CD4-positive, CD25-positive, alpha-beta regulatory T cell (primary cell): ENCODE data around the gene ABCA3. TPM values are rescaled to one million over a fixed set of nuclear protein-coding genes. Genes with fewer than 3 reads are reported as not detected.

Source experiments
- ATAC-seq, 2 donors: fragments of 150-1000 bp; cut with Tn5 transposase; one replicate each; pipeline ENCODE4 v1.10.0; 2021; ENCODE audit warnings: low read depth in 2 of 2, moderate number of reproducible peaks in 2 of 2, moderate library complexity in 1 of 2
- DNase-seq, 3 donors: peaks; one replicate each; pipeline versions ENCODE4 v3.0.0 to v3.0.0-alpha.2; 2012 to 2022; ENCODE audit warnings: mixed read lengths in 1 of 3
- H3K27ac ChIP-seq: one replicate; pipeline ENCODE4 v1.7.0; 2013; ENCODE audit warnings: mild to moderate bottlenecking, low read length; ENCODE audit not compliant: insufficient read depth, poor library complexity, severe bottlenecking
- H3K27me3 ChIP-seq: one replicate; pipeline ENCODE4 v1.7.0; 2013; ENCODE audit warnings: low read length; ENCODE audit not compliant: control insufficient read depth, insufficient read depth
- H3K36me3 ChIP-seq: one replicate; pipeline ENCODE4 v1.7.0; 2013; ENCODE audit warnings: mild to moderate bottlenecking, low read length, moderate library complexity; ENCODE audit not compliant: control insufficient read depth, insufficient read depth
- H3K4me1 ChIP-seq: 2 replicates; pipeline ENCODE4 v1.7.0; 2013; ENCODE audit warnings: mild to moderate bottlenecking, low read length; ENCODE audit not compliant: insufficient read depth, control insufficient read depth, poor library complexity, severe bottlenecking
- H3K4me3 ChIP-seq: one replicate; pipeline ENCODE4 v1.7.0; 2013; ENCODE audit warnings: low read depth, mild to moderate bottlenecking, low read length, moderate library complexity
- H3K9me3 ChIP-seq, 2 experiments: 1 replicate in 1 of 2; 2 replicates in 1 of 2; pipeline ENCODE4 v1.7.0; 2013; ENCODE audit warnings: low read length in 2 of 2, mild to moderate bottlenecking in 1 of 2, moderate library complexity in 1 of 2; ENCODE audit not compliant: control insufficient read depth in 2 of 2
- H3K27ac Mint-ChIP-seq, 3 donors: one replicate each; pipeline ENCODE4 v1.8.0; 2020 to 2022; ENCODE audit warnings: mild to moderate bottlenecking in 3 of 3, mixed read lengths in 3 of 3, moderate library complexity in 2 of 3
- H3K27me3 Mint-ChIP-seq: one replicate; pipeline ENCODE4 v1.8.0; 2022; ENCODE audit warnings: mild to moderate bottlenecking, mixed read lengths
- H3K36me3 Mint-ChIP-seq: one replicate; pipeline ENCODE4 v1.8.0; 2020; ENCODE audit warnings: mixed read lengths
- H3K4me1 Mint-ChIP-seq, 4 donors: one replicate each; pipeline ENCODE4 v1.8.0; 2020 to 2022; ENCODE audit warnings: mixed read lengths in 4 of 4, mild to moderate bottlenecking in 1 of 4
- H3K4me3 Mint-ChIP-seq, 4 donors: one replicate each; pipeline ENCODE4 v1.8.0; 2020 to 2022; ENCODE audit warnings: mild to moderate bottlenecking in 4 of 4, mixed read lengths in 4 of 4, moderate library complexity in 3 of 4
- H3K9me3 Mint-ChIP-seq, 7 donors: one replicate each; pipeline ENCODE4 v1.8.0; 2020 to 2022; ENCODE audit warnings: mixed read lengths in 7 of 7, mild to moderate bottlenecking in 3 of 7, moderate library complexity in 2 of 7
- polyA plus RNA-seq, 4 donors: library from polyadenylated mRNA; unstranded; fragments of 300-500 nt; fragmentation: Illumina TruSeq; gene quantifications; one replicate each; pipeline ENCODE4 v1.2.3, GENCODE V29; 2021
- total RNA-seq: library from RNA; stranded (reverse); gene quantifications from one replicate; pipeline ENCODE4 v1.2.3, GENCODE V29; 2022

Gene ABCA3
- total and polyA plus RNA-seq, 5 donors from 2014 or later, result 1.1 to 5.1 (median 2.2) TPM

GRCh38 chr16:2325181-2325580 is 15.3 kb downstream of the ABCA3 start:
- Histone ChIP-seq H3K9me3 (no peaks in the 10 kb centered on the region), H3K27ac (no peak overlapping the region), H3K4me1 (no peaks in the 10 kb centered on the region), H3K27me3 (no peaks in the 10 kb centered on the region), H3K4me3 (no peak overlapping the region), H3K36me3 (no peaks in the 10 kb centered on the region)
- no peaks in the 10 kb centered on the region for H3K27me3 Mint-ChIP-seq
- no peaks in the 10 kb centered on the region for H3K9me3 Mint-ChIP-seq
- H3K4me3 Mint-ChIP-seq, result no peak overlapping the region
- H3K36me3 Mint-ChIP-seq, result no peaks in the 10 kb centered on the region
- H3K27ac Mint-ChIP-seq, result no peak overlapping the region
- no peak for ATAC-seq
- no peak for DNase-seq
- H3K4me1 Mint-ChIP-seq, result no peaks in the 10 kb centered on the region

GRCh38 chr16:2324296-2324859 is 16.1 kb downstream of the ABCA3 start:
- H3K9me3 ChIP-seq, result no peaks in the 10 kb centered on the region
- Mint-ChIP-seq H3K4me1 (no peaks in the 10 kb centered on the region), H3K27me3 (no peaks in the 10 kb centered on the region), H3K9me3 (no peaks in the 10 kb centered on the region), H3K4me3 (no peak overlapping the region), H3K36me3 (no peaks in the 10 kb centered on the region), H3K27ac (no peak overlapping the region)
- no peaks in the 10 kb centered on the region for H3K36me3 ChIP-seq
- no peaks in the 10 kb centered on the region for H3K4me1 ChIP-seq
- no peaks in the 10 kb centered on the region for H3K27me3 ChIP-seq
- H3K27ac ChIP-seq, result no peak overlapping the region
- no peak for DNase-seq
- ATAC-seq, result no peak
- no peak overlapping the region for H3K4me3 ChIP-seq

- DNase-seq (no peak), ATAC-seq (no peak)
- Histone ChIP-seq H3K27me3 (no peaks in the 10 kb centered on the region), H3K36me3 (no peaks in the 10 kb centered on the region), H3K4me1 (no peaks in the 10 kb centered on the region), H3K4me3 (no peak overlapping the region), H3K9me3 (no peaks in the 10 kb centered on the region), H3K27ac (no peak overlapping the region)
- no peaks in the 10 kb centered on the region for H3K4me1 Mint-ChIP-seq
- no peaks in the 10 kb centered on the region for H3K9me3 Mint-ChIP-seq
- no peaks in the 10 kb centered on the region for H3K27me3 Mint-ChIP-seq
- H3K36me3 Mint-ChIP-seq, result peaks cover 3% of the 10 kb centered on the region
- H3K4me3 Mint-ChIP-seq, result no peak overlapping the region
- H3K27ac Mint-ChIP-seq, result no peak overlapping the region
These were observed 16.8 kb downstream of the ABCA3 start for GRCh38 chr16:2323701-2324100.

- Histone ChIP-seq H3K9me3 (no peaks in the 10 kb centered on the region), H3K27ac (no peak overlapping the region), H3K36me3 (no peaks in the 10 kb centered on the region), H3K4me3 (no peak overlapping the region), H3K27me3 (no peaks in the 10 kb centered on the region), H3K4me1 (no peaks in the 10 kb centered on the region)
- no peak overlapping the region for H3K27ac Mint-ChIP-seq
- H3K27me3 Mint-ChIP-seq, result no peaks in the 10 kb centered on the region
- ATAC-seq, result no peak
- no peak overlapping the region for H3K4me3 Mint-ChIP-seq
- DNase-seq, result no peak
- peaks cover 4% of the 10 kb centered on the region for H3K36me3 Mint-ChIP-seq
- no peaks in the 10 kb centered on the region for H3K9me3 Mint-ChIP-seq
- no peaks in the 10 kb centered on the region for H3K4me1 Mint-ChIP-seq
These were observed 20.9 kb downstream of the ABCA3 start for GRCh38 chr16:2319606-2320005.

GRCh38 chr16:2317231-2318020 is 23.1 kb downstream of the ABCA3 start:
- peaks cover 4% of the 10 kb centered on the region for H3K36me3 Mint-ChIP-seq
- no peaks in the 10 kb centered on the region for H3K27me3 ChIP-seq
- H3K4me3 Mint-ChIP-seq, result no peak overlapping the region
- H3K36me3 ChIP-seq, result no peaks in the 10 kb centered on the region
- no peaks in the 10 kb centered on the region for H3K4me1 Mint-ChIP-seq
- no peaks in the 10 kb centered on the region for H3K4me1 ChIP-seq
- ATAC-seq (no peak), DNase-seq (no peak)
- no peaks in the 10 kb centered on the region for H3K9me3 ChIP-seq
- H3K27me3 Mint-ChIP-seq, result no peaks in the 10 kb centered on the region
- no peak overlapping the region for H3K4me3 ChIP-seq
- no peak overlapping the region for H3K27ac Mint-ChIP-seq
- H3K27ac ChIP-seq, result no peak overlapping the region
- no peaks in the 10 kb centered on the region for H3K9me3 Mint-ChIP-seq

GRCh38 chr16:2308089-2308962 is 32.2 kb downstream of the ABCA3 start:
- no peak overlapping the region for H3K27ac Mint-ChIP-seq
- H3K9me3 Mint-ChIP-seq, result no peaks in the 10 kb centered on the region
- DNase-seq (no peak), ATAC-seq (no peak)
- no peaks in the 10 kb centered on the region for H3K27me3 Mint-ChIP-seq
- H3K27ac ChIP-seq, result no peak overlapping the region
- H3K4me1 Mint-ChIP-seq, result no peaks in the 10 kb centered on the region
- H3K4me3 ChIP-seq, result no peak overlapping the region
- no peak overlapping the region for H3K4me3 Mint-ChIP-seq
- no peaks in the 10 kb centered on the region for H3K36me3 ChIP-seq
- no peaks in the 10 kb centered on the region for H3K4me1 ChIP-seq
- no peaks in the 10 kb centered on the region for H3K9me3 ChIP-seq
- no peaks in the 10 kb centered on the region for H3K27me3 ChIP-seq
- H3K36me3 Mint-ChIP-seq, result no peaks in the 10 kb centered on the region

- Histone ChIP-seq H3K9me3 (no peaks in the 10 kb centered on the region), H3K27me3 (no peaks in the 10 kb centered on the region), H3K36me3 (no peaks in the 10 kb centered on the region), H3K27ac (no peak overlapping the region), H3K4me1 (no peaks in the 10 kb centered on the region), H3K4me3 (no peak overlapping the region)
- Mint-ChIP-seq H3K4me1 (no peaks in the 10 kb centered on the region), H3K36me3 (no peaks in the 10 kb centered on the region), H3K27ac (no peak overlapping the region), H3K9me3 (no peaks in the 10 kb centered on the region), H3K4me3 (no peak overlapping the region), H3K27me3 (no peaks in the 10 kb centered on the region)
- no peak for DNase-seq
- ATAC-seq, result no peak
These were observed 40.7 kb downstream of the ABCA3 start for GRCh38 chr16:2299915-2300192.
